ENCODE results near the gene ADAMTS15.

DNA sequence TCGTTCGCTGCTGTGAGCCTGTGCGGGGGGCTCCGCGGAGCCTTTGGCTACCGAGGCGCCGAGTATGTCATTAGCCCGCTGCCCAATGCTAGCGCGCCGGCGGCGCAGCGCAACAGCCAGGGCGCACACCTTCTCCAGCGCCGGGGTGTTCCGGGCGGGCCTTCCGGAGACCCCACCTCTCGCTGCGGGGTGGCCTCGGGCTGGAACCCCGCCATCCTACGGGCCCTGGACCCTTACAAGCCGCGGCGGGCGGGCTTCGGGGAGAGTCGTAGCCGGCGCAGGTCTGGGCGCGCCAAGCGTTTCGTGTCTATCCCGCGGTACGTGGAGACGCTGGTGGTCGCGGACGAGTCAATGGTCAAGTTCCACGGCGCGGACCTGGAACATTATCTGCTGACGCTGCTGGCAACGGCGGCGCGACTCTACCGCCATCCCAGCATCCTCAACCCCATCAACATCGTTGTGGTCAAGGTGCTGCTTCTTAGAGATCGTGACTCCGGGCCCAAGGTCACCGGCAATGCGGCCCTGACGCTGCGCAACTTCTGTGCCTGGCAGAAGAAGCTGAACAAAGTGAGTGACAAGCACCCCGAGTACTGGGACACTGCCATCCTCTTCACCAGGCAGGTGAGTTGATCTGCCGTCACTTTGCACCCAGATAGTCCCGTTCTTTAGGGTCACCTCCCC, 1.0 kb downstream of the ADAMTS15 start:
- TF ChIP-seq, protein P1, sequence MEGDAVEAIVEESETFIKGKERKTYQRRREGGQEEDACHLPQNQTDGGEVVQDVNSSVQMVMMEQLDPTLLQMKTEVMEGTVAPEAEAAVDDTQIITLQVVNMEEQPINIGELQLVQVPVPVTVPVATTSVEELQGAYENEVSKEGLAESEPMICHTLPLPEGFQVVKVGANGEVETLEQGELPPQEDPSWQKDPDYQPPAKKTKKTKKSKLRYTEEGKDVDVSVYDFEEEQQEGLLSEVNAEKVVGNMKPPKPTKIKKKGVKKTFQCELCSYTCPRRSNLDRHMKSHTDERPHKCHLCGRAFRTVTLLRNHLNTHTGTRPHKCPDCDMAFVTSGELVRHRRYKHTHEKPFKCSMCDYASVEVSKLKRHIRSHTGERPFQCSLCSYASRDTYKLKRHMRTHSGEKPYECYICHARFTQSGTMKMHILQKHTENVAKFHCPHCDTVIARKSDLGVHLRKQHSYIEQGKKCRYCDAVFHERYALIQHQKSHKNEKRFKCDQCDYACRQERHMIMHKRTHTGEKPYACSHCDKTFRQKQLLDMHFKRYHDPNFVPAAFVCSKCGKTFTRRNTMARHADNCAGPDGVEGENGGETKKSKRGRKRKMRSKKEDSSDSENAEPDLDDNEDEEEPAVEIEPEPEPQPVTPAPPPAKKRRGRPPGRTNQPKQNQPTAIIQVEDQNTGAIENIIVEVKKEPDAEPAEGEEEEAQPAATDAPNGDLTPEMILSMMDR (conservative IDR thresholded peaks at IDR 0.05; ENCODE audit: low read length), result no peak
- TF ChIP-seq EZH2phosphoT487 (IDR thresholded peaks at IDR 0.05; ENCODE audit: borderline replicate concordance, low read depth, low read length), result no peak
